ENCODE data around the gene ERG. TPM values are rescaled to one million over a fixed set of nuclear protein-coding genes. Genes with fewer than 3 reads are reported as not detected.

ERG gene
- total RNA-seq, 4 donors from 2014 or later = 4.6 to 7.0 (median 5.1) TPM

GRCh38 chr21:38330666-38331065 is 167.6 kb downstream of the ERG start:
- no peak overlapping the region for H3K4me3 ChIP-seq
- H3K9me3 ChIP-seq = no peaks in the 10 kb centered on the region
- no peak for DNase-seq
- H3K4me1 ChIP-seq = no peaks in the 10 kb centered on the region
- no peaks in the 10 kb centered on the region for H3K36me3 ChIP-seq
- H3K27ac ChIP-seq = no peak overlapping the region
- in situ Hi-C loops (cut with MboI; ENCODE audit: low sequenced_read_pairs in 4 of 4) = no loop called here
- intact Hi-C loops (cut with DNase I; ENCODE audit: low total_unique reads) = no loop called here
- TF ChIP-seq CTCF (IDR thresholded peaks at IDR 0.05 in 4 of 5, conservative IDR thresholded peaks at IDR 0.05 in 1 of 5) = no peak
- TF ChIP-seq POLR2A (IDR thresholded peaks at IDR 0.05) = no peak
- no peaks in the 10 kb centered on the region for H3K27me3 ChIP-seq
- ATAC-seq = no peak

Other genes with a start within 250 kb of the ERG start
- gene KCNJ15, start 241.5 kb downstream of the ERG start, total RNA-seq = 1 to 10 TPM in 1 of 4 donors, under 1 TPM in 3; 0.24 to 1.5 (median 0.37) TPM